Esophagus squamous epithelium (tissue), 4 donors: ENCODE data around the gene SLC10A7.

ENCODE experiments used
- CTCF ChIP-seq, 6 experiments: fragments of 450-650 bp in 4 of 6; fragments of 200-600 bp in 2 of 6; sonication (generic) in 2 of 6; IDR thresholded peaks; one replicate each; pipeline ENCODE4 v1.5.1; 2016 to 2019; ENCODE audit warnings: antibody characterized with exemption in 6 of 6, mild to moderate bottlenecking in 4 of 6, moderate library complexity in 4 of 6
- POLR2A ChIP-seq, 4 donors: fragments of 450-650 bp; IDR thresholded peaks; one replicate each; pipeline ENCODE4 v1.6.1; 2017; ENCODE audit warnings: antibody characterized with exemption in 4 of 4, mild to moderate bottlenecking in 4 of 4, moderate library complexity in 3 of 4

GRCh38 chr4:146435962-146436361 lies 85.8 kb downstream of the SLC10A7 start:
- TF ChIP-seq POLR2A (IDR thresholded peaks at IDR 0.05) (no peak), CTCF (IDR thresholded peaks at IDR 0.05) (no peak)
